SK-N-SH (cell line): Measurements from ENCODE around the gene NEMP1. TPM values are rescaled to one million over a fixed set of nuclear protein-coding genes. Genes with fewer than 3 reads are reported as not detected.

Source experiments
- CTCF ChIA-PET: fragments of 300-600, 350-600 bp; formaldehyde crosslinking; extraction: SDS; loops from one replicate; lab custom pipeline; 2021; lab: Yijun Ruan, JAX
- POLR2A ChIA-PET: fragments of 350-600 bp; sonication (Branson Sonifier 250); formaldehyde crosslinking; extraction: SDS; loops from one replicate; lab custom pipeline; 2020; ENCODE audit warnings: antibody characterized with exemption, inconsistent platforms; lab: Yijun Ruan, JAX
- DNase-seq: peaks from one replicate; pipeline ENCODE4 v3.0.0; 2012
- H2AFZ ChIP-seq: fragments of 200-600 bp; sonication (generic); 2 replicates; pipeline ENCODE4 v1.8.1; 2016; ENCODE audit warnings: antibody characterized with exemption, mild to moderate bottlenecking, low read depth
- H3F3A ChIP-seq: fragments of 200-600 bp; sonication (generic); replicated peaks from 2 replicates; pipeline ENCODE3; 2016; ENCODE audit warnings: antibody characterized with exemption, mild to moderate bottlenecking; ENCODE audit not compliant: insufficient read depth
- H3K27ac ChIP-seq, 2 experiments: fragments of 200-500 bp in 1 of 2; fragments of 200-600 bp in 1 of 2; sonication (Bioruptor generic) in 1 of 2; sonication (generic), shearing (Covaris generic) in 1 of 2; 2 replicates each; pipeline versions ENCODE4 v1.5.1 to v1.6.1; 2014 to 2016; ENCODE audit warnings: low read depth in 2 of 2, inconsistent platforms in 1 of 2, low read length in 1 of 2, mild to moderate bottlenecking in 1 of 2, mixed read lengths in 1 of 2
- H3K27me3 ChIP-seq: fragments of 200-600 bp; sonication (generic), shearing (Covaris generic); 2 replicates; pipeline ENCODE4 v1.6.1; 2016; ENCODE audit warnings: mixed run types; ENCODE audit not compliant: insufficient read depth
- H3K36me3 ChIP-seq, 2 experiments: fragments of 200-500 bp in 1 of 2; fragments of 200-600 bp in 1 of 2; sonication (Bioruptor generic) in 1 of 2; sonication (generic) in 1 of 2; replicated peaks in 1 of 2; 2 replicates each; pipeline versions ENCODE3 to v1.5.1; 2014 to 2016; ENCODE audit warnings: low read length in 1 of 2, mild to moderate bottlenecking in 1 of 2; ENCODE audit not compliant: insufficient read depth in 2 of 2, control insufficient read depth in 1 of 2
- H3K4me1 ChIP-seq, 2 experiments: fragments of 200-500 bp in 1 of 2; fragments of 200-600 bp in 1 of 2; sonication (Bioruptor generic) in 1 of 2; sonication (generic), shearing (Covaris generic) in 1 of 2; 2 replicates each; pipeline versions ENCODE4 v1.5.1 to v1.6.1; 2014 to 2016; ENCODE audit warnings: low read depth in 1 of 2, low read length in 1 of 2, mixed run types in 1 of 2; ENCODE audit not compliant: insufficient read depth in 2 of 2, control insufficient read depth in 1 of 2
- H3K4me2 ChIP-seq: fragments of 200-600 bp; sonication (generic), shearing (Covaris generic); 2 replicates; pipeline ENCODE4 v1.6.1; 2017; ENCODE audit warnings: mixed run types
- H3K4me3 ChIP-seq, 2 experiments: fragments of 200-500 bp in 1 of 2; fragments of 200-600 bp in 1 of 2; sonication (Bioruptor generic) in 1 of 2; sonication (generic), shearing (Covaris generic) in 1 of 2; 2 replicates each; pipeline versions ENCODE4 v1.5.1 to v1.8.1; 2014 to 2016; ENCODE audit warnings: low read depth in 2 of 2, inconsistent platforms in 1 of 2, low read length in 1 of 2, mild to moderate bottlenecking in 1 of 2, mixed read lengths in 1 of 2, moderate library complexity in 1 of 2
- H3K79me2 ChIP-seq: fragments of 200-600 bp; sonication (generic); 2 replicates; pipeline ENCODE4 v1.8.1; 2017; ENCODE audit warnings: mild to moderate bottlenecking; ENCODE audit not compliant: insufficient read depth
- H3K9ac ChIP-seq: fragments of 200-600 bp; sonication (generic); 2 replicates; pipeline ENCODE4 v1.6.1; 2017; ENCODE audit warnings: mixed run types
- H3K9me2 ChIP-seq: fragments of 200-600 bp; sonication (generic); 2 replicates; pipeline ENCODE4 v1.6.1; 2017; ENCODE audit warnings: mixed run types
- H3K9me3 ChIP-seq: fragments of 200-600 bp; sonication (generic); 2 replicates; pipeline ENCODE4 v1.6.1; 2017; ENCODE audit warnings: mixed run types, mild to moderate bottlenecking, moderate library complexity
- H4K20me1 ChIP-seq: fragments of 200-600 bp; sonication (generic); 2 replicates; pipeline ENCODE4 v1.6.1; 2017; ENCODE audit warnings: mild to moderate bottlenecking, mixed run types; ENCODE audit not compliant: insufficient read depth
- ELF1 ChIP-seq: IDR thresholded peaks from 2 replicates; pipeline ENCODE4 v1.4.0; 2012
- EP300 ChIP-seq, 2 experiments: IDR thresholded peaks; 2 replicates each; pipeline versions ENCODE4 v1.4.0 to v1.6.1; 2012; ENCODE audit warnings: borderline replicate concordance in 1 of 2, low read depth in 1 of 2, low read length in 1 of 2
- GABPA ChIP-seq: IDR thresholded peaks from 2 replicates; pipeline ENCODE4 v1.4.0; 2012; ENCODE audit warnings: low read depth, mild to moderate bottlenecking
- GATA2 ChIP-seq: sonication (generic); formaldehyde crosslinking; IDR thresholded peaks from 2 replicates; pipeline ENCODE4 v1.5.0; 2020; ENCODE audit warnings: mild to moderate bottlenecking, missing genetic modification reagents
- JUND ChIP-seq: IDR thresholded peaks from 2 replicates; pipeline ENCODE4 v1.4.0; 2012
- MAX ChIP-seq: IDR thresholded peaks from 2 replicates; pipeline ENCODE4 v1.4.0; 2012; ENCODE audit warnings: low read depth
- PBX3 ChIP-seq: IDR thresholded peaks from 2 replicates; pipeline ENCODE4; 2012
- RAD21 ChIP-seq: IDR thresholded peaks from 2 replicates; pipeline ENCODE4 v1.6.1; 2012; ENCODE audit warnings: mild to moderate bottlenecking, low read length
- RCOR1 ChIP-seq: fragments of 150-350 bp; IDR thresholded peaks from 2 replicates; pipeline ENCODE4 v1.6.1; 2017; ENCODE audit warnings: antibody characterized with exemption, low read length
- REST ChIP-seq: IDR thresholded peaks from 2 replicates; pipeline ENCODE4 v1.6.1; 2012; ENCODE audit warnings: mild to moderate bottlenecking, low read depth, low read length, moderate library complexity
- RFX5 ChIP-seq: IDR thresholded peaks from 2 replicates; pipeline ENCODE4 v1.6.1; 2012; ENCODE audit warnings: mild to moderate bottlenecking, improper control_type of control experiment, low read length
- SMC3 ChIP-seq: IDR thresholded peaks from 2 replicates; pipeline ENCODE4 v1.6.1; 2012; ENCODE audit warnings: low read depth, low read length, improper control_type of control experiment
- TCF12 ChIP-seq: IDR thresholded peaks from 2 replicates; pipeline ENCODE4 v1.4.0; 2012
- USF2 ChIP-seq: fragments of 150-350 bp; IDR thresholded peaks from 2 replicates; pipeline ENCODE4 v1.6.1; 2017; ENCODE audit warnings: antibody characterized with exemption, low read length, low read depth, borderline replicate concordance
- ZBTB33 ChIP-seq: IDR thresholded peaks from 2 replicates; pipeline ENCODE4 v1.4.0; 2012; ENCODE audit warnings: low read depth, borderline replicate concordance
- WGBS: methylation state at CpG from one replicate; pipeline ENCODE4 v1.1.6; 2017; ENCODE audit warnings: low lambda C conversion rate; 5-methylcytosine and 5-hydroxymethylcytosine counted together
- polyA plus RNA-seq, 3 experiments: library from polyadenylated mRNA; depleted of rRNA; stranded (reverse); fragments of >200 nt; gene quantifications; 2 replicates each; pipeline ENCODE4 v1.2.3, GENCODE V29; 2012

NEMP1 gene
- polyA plus RNA-seq, 1 of the 3 experiments (the other 2 are of a cell fraction): 6.2 TPM

- no peak overlapping the region for H2AFZ ChIP-seq
- WGBS: 89% methylated on average over 24 of the region's 25 CpGs
- H3K79me2 ChIP-seq: peaks cover 39% of the 10 kb centered on the region
- peak; percentile 7 for DNase-seq
- TF ChIP-seq PBX3 (no peak), GABPA (no peak), MAX (no peak), ELF1 (no peak), RFX5 (no peak), GATA2 (CRISPR knock-in tag) (no peak)
- H3K4me2 ChIP-seq: peak overlapping the region; percentile 89; the same call in 1 of the 2 replicates
- ChIA-PET CTCF (interaction anchor here (0.7 to 23.2 kb wide), 16 partner anchors 10 to 147 kb away, joined by 3 to 339 read pairs (median 4); partner anchors contain the start of genes NEMP1 and STAT6), POLR2A (no interaction called here)
- H3K4me1 ChIP-seq: peaks cover 9 to 26% of the 10 kb centered on the region in 2 experiments; a peak in 2 of 4 replicates
- H4K20me1 ChIP-seq: peaks cover 35% of the 10 kb centered on the region
- no peaks in the 10 kb centered on the region for H3K9me3 ChIP-seq
- H3K27me3 ChIP-seq: no peaks in the 10 kb centered on the region
- H3K9ac ChIP-seq: no peak overlapping the region
- no peaks in the 10 kb centered on the region for H3K9me2 ChIP-seq
- peaks cover 16% of the 10 kb centered on the region for H3F3A ChIP-seq
- H3K27ac ChIP-seq: no peak overlapping the region
- H3K36me3 ChIP-seq: peaks cover 28 to 46% of the 10 kb centered on the region in 2 experiments
- H3K4me3 ChIP-seq: no peak overlapping the region
Observed at GRCh38 chr12:57091638-57092528, 13.3 kb upstream of the NEMP1 start.

GRCh38 chr12:57090924-57091637 lies 12.5 kb upstream of the NEMP1 start:
- DNase-seq: peak; percentile 15
- peak overlapping the region; percentile 77 to 90; a peak in 3 of 4 replicates for H3K4me3 ChIP-seq
- peaks cover 35% of the 10 kb centered on the region for H4K20me1 ChIP-seq
- peak overlapping the region; percentile 89 for H3K4me2 ChIP-seq
- H3K4me1 ChIP-seq: peaks cover 13 to 20% of the 10 kb centered on the region in 2 experiments; a peak in 2 of 4 replicates
- H3F3A ChIP-seq: peaks cover 21% of the 10 kb centered on the region
- H3K9me3 ChIP-seq: no peaks in the 10 kb centered on the region
- WGBS: 91% methylated on average over 6 of the region's 22 CpGs
- H3K27me3 ChIP-seq: no peaks in the 10 kb centered on the region
- no peak overlapping the region for H3K27ac ChIP-seq
- ChIA-PET CTCF (interaction anchor here (0.6 to 23.2 kb wide), 10 partner anchors 11 to 454 kb away, joined by 3 to 339 read pairs (median 4); partner anchors contain the start of genes NEMP1 and STAT6), POLR2A (no interaction called here)
- peak overlapping the region; percentile 81; the same call in 1 of the 2 replicates for H3K9ac ChIP-seq
- H3K36me3 ChIP-seq: peaks cover 28 to 46% of the 10 kb centered on the region in 2 experiments
- peaks cover 39% of the 10 kb centered on the region for H3K79me2 ChIP-seq
- H3K9me2 ChIP-seq: no peaks in the 10 kb centered on the region
- H2AFZ ChIP-seq: no peak overlapping the region
- TF ChIP-seq USF2 (no peak), TCF12 (no peak), RCOR1 (no peak), REST (no peak), PBX3 (no peak), RAD21 (no peak), EP300 (IDR thresholded peaks at IDR 0.05; ENCODE audit: borderline replicate concordance in 1 of 2, low read depth in 1 of 2, low read length in 1 of 2) (no peak), GATA2 (CRISPR knock-in tag) (no peak), JUND (no peak), ZBTB33 (no peak), SMC3 (no peak)
